ENCODE measurements around the gene MKX.

DNA sequence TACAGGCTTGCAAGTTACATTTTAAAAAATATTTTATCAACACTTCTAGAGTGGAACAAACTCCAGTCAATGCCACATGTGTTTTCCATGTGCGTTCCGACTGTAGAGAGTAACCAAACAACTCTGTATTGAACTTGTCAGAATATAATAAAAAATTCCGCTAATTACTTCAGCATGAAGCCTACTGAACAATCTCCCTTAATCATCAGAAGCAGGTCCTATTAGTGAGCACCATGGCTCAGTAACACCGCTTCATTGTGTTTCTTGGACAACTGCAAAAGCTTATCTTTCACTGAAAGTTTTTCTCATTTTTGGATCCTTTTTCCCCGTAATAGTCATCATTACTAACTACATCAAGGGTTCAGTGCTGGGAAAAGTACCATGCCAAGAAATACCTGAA, 117.0 kb downstream of the MKX start:
- TF ChIP-seq, protein P1, sequence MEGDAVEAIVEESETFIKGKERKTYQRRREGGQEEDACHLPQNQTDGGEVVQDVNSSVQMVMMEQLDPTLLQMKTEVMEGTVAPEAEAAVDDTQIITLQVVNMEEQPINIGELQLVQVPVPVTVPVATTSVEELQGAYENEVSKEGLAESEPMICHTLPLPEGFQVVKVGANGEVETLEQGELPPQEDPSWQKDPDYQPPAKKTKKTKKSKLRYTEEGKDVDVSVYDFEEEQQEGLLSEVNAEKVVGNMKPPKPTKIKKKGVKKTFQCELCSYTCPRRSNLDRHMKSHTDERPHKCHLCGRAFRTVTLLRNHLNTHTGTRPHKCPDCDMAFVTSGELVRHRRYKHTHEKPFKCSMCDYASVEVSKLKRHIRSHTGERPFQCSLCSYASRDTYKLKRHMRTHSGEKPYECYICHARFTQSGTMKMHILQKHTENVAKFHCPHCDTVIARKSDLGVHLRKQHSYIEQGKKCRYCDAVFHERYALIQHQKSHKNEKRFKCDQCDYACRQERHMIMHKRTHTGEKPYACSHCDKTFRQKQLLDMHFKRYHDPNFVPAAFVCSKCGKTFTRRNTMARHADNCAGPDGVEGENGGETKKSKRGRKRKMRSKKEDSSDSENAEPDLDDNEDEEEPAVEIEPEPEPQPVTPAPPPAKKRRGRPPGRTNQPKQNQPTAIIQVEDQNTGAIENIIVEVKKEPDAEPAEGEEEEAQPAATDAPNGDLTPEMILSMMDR (IDR thresholded peaks at IDR 0.05; ENCODE audit: poor library complexity), result no peak
- no peak for TF ChIP-seq EZH2 (IDR thresholded peaks at IDR 0.05; ENCODE audit: borderline replicate concordance)
